Uterus (tissue), 4 donors: ENCODE data around the gene SLC25A47. TPM values are rescaled to one million over a fixed set of nuclear protein-coding genes. Genes with fewer than 3 reads are reported as not detected.

Experiments used
- DNase-seq, 2 donors: peaks; one replicate each; pipeline ENCODE4 v3.0.0-alpha.2; 2019 to 2020
- H3K27ac ChIP-seq, 2 donors: fragments of 200-600 bp; sonication (generic); 1 replicate in 1 of 2; 2 replicates in 1 of 2; pipeline ENCODE4 v1.5.1; 2016 to 2018
- H3K27me3 ChIP-seq, 2 donors: fragments of 200-600 bp; sonication (generic); one replicate each; pipeline ENCODE4 v1.5.1; 2018 to 2019; ENCODE audit warnings: control low read depth in 1 of 2
- H3K36me3 ChIP-seq, 2 donors: fragments of 200-600 bp; sonication (generic); one replicate each; pipeline ENCODE4 v1.5.1; 2019; ENCODE audit warnings: control low read depth in 1 of 2
- H3K4me1 ChIP-seq, 2 donors: fragments of 200-600 bp; sonication (generic); one replicate each; pipeline ENCODE4 v1.5.1; 2018 to 2019; ENCODE audit warnings: control low read depth in 1 of 2
- H3K4me3 ChIP-seq, 2 donors: fragments of 200-600 bp; sonication (generic); 1 replicate in 1 of 2; 2 replicates in 1 of 2; pipeline ENCODE4 v1.5.1; 2018 to 2019; ENCODE audit warnings: mild to moderate bottlenecking in 1 of 2
- H3K9me3 ChIP-seq, 2 donors: fragments of 200-600 bp; sonication (generic); one replicate each; pipeline ENCODE4 v1.5.1; 2019; ENCODE audit warnings: control low read depth in 1 of 2
- POLR2A ChIP-seq, 2 donors: fragments of 450-650 bp; IDR thresholded peaks; one replicate each; pipeline ENCODE4 v1.6.1; 2016; ENCODE audit warnings: antibody characterized with exemption in 2 of 2, mild to moderate bottlenecking in 1 of 2, moderate library complexity in 1 of 2
- intact Hi-C: fragments of 100-400 bp; cut with DNase I; formaldehyde crosslinking; loops from one replicate; pipeline ENCODE4 v1.15.1; 2023; ENCODE audit warnings: low total_unique reads
- microRNA counts, 2 donors: library from miRNA; unstranded; fragments of <30 nt; microRNA quantifications; one replicate each; lab custom pipeline; 2016 to 2017
- microRNA-seq: library from miRNA; unstranded; fragments of <30 nt; microRNA quantifications from one replicate; pipeline ENCODE4, GENCODE V29; 2016; ENCODE audit warnings: borderline microRNAs expressed, borderline replicate concordance
- small RNA-seq: library from RNA; depleted of rRNA; stranded (forward); fragments of <200 nt; gene quantifications from one replicate; pipeline ENCODE3, GENCODE V24; 2016
- total RNA-seq, 4 donors: library from RNA; depleted of rRNA in 3 of 4; stranded (reverse); fragments of >200 nt in 3 of 4; gene quantifications; one replicate each; pipeline versions ENCODE4 v1.1.0 to v1.2.4, GENCODE V29; 2014 to 2023
- TF ChIP-seq, protein P1 (sequence below), 4 experiments: fragments of 200-600 bp in 2 of 4; fragments of 450-650 bp in 2 of 4; sonication (generic) in 2 of 4; IDR thresholded peaks; one replicate each; pipeline ENCODE4 v1.5.1; 2016 to 2019; ENCODE audit warnings: antibody characterized with exemption in 4 of 4, mild to moderate bottlenecking in 2 of 4, moderate library complexity in 1 of 4
- donor health status: DM: yes; HTN: yes; CAD: no.

SLC25A47 gene
- total RNA-seq, 4 donors from 2014 or later, result not detected

GRCh38 chr14:100375963-100376735 lies 53.0 kb downstream of the SLC25A47 start, which contains the start of gene WDR25:
TSS of gene WDR25 (plus strand) at chr14:100376485.
- intact Hi-C loops, result no loop called here
- H3K27ac ChIP-seq, result peak within 1 kb of the TSS; percentile 82 to 88
- TF ChIP-seq POLR2A (IDR thresholded peaks at IDR 0.05), result peak; percentile 52 to 85
- TF ChIP-seq, protein P1, sequence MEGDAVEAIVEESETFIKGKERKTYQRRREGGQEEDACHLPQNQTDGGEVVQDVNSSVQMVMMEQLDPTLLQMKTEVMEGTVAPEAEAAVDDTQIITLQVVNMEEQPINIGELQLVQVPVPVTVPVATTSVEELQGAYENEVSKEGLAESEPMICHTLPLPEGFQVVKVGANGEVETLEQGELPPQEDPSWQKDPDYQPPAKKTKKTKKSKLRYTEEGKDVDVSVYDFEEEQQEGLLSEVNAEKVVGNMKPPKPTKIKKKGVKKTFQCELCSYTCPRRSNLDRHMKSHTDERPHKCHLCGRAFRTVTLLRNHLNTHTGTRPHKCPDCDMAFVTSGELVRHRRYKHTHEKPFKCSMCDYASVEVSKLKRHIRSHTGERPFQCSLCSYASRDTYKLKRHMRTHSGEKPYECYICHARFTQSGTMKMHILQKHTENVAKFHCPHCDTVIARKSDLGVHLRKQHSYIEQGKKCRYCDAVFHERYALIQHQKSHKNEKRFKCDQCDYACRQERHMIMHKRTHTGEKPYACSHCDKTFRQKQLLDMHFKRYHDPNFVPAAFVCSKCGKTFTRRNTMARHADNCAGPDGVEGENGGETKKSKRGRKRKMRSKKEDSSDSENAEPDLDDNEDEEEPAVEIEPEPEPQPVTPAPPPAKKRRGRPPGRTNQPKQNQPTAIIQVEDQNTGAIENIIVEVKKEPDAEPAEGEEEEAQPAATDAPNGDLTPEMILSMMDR (IDR thresholded peaks at IDR 0.05), result peak in 1 of 4 experiments; percentile 33
- H3K36me3 ChIP-seq, result no peaks in the 10 kb centered on the region
- peaks cover 0 to 5% of the 10 kb centered on the region in 2 donors for H3K4me1 ChIP-seq
- H3K9me3 ChIP-seq, result no peaks in the 10 kb centered on the region
- no peaks in the 10 kb centered on the region for H3K27me3 ChIP-seq
- peak; percentile 91 to 95 for DNase-seq
- H3K4me3 ChIP-seq, result peak within 1 kb of the TSS; percentile 64 to 78

GRCh38 chr14:100376751-100377171 lies 53.6 kb downstream of the SLC25A47 start:
- no peak for DNase-seq
- intact Hi-C loops, result no loop called here
- peak overlapping the region; percentile 64 to 78 for H3K4me3 ChIP-seq
- no peaks in the 10 kb centered on the region for H3K9me3 ChIP-seq
- H3K27ac ChIP-seq, result peak overlapping the region; percentile 82 to 88
- TF ChIP-seq POLR2A (IDR thresholded peaks at IDR 0.05), result no peak
- TF ChIP-seq, protein P1 (IDR thresholded peaks at IDR 0.05), result no peak
- no peaks in the 10 kb centered on the region for H3K27me3 ChIP-seq
- H3K36me3 ChIP-seq, result no peaks in the 10 kb centered on the region
- peaks cover 0 to 5% of the 10 kb centered on the region in 2 donors for H3K4me1 ChIP-seq

MicroRNAs encoded within 50 kb of the gene (microRNA counts, 767-probe panel; counts per million panel counts)
- microRNA hsa-miR-345-5p (lab: Ali Mortazavi, UCI), result 0 counts per million in 2 donors

Small RNA genes lying within 50 kb of the gene (microRNA-seq; reads per million reads assigned to microRNA genes)
- gene MIR345, result 49.0 reads per million, percentile 44 among the genes with 10 or more reads in this experiment
- not detected for gene MIR6764

Small RNA genes lying within 50 kb of the gene (small RNA-seq; reads per million reads assigned to genes)
- not detected for gene AL157871.3
- 1.3 reads per million, percentile 61 among the genes with 10 or more reads in this experiment for gene MIR345
- gene RN7SL523P, result not detected

Other genes starting within 250 kb of the SLC25A47 start
- 10 to 100 TPM in 1 of 4 donors, 1 to 10 TPM in 2, under 1 TPM in 1; 0.88 to 26.6 (median 1.5) TPM for gene DEGS2, start 163.7 kb upstream of the SLC25A47 start, total RNA-seq
- gene YY1, start 84.2 kb upstream of the SLC25A47 start, total RNA-seq, result 10 to 100 TPM; 40.2 to 61.7 (median 53.2) TPM
- 100 to 1,000 TPM in 1 of 4 donors, 10 to 100 TPM in 3; 16.2 to 850 (median 60.1) TPM for gene SLC25A29, start 16.9 kb upstream of the SLC25A47 start, total RNA-seq
- gene WDR25, start 53.1 kb downstream of the SLC25A47 start, total RNA-seq, result 10 to 100 TPM in 3 of 4 donors, 1 to 10 TPM in 1; 2.6 to 53.8 (median 14.5) TPM